Effector memory CD8-positive, alpha-beta T cell (primary cell): ENCODE data around the gene ZNF217.
A peak's percentile ranks its signal among the peaks of the same experiment; 100 is the strongest.
"Not testable (repeated sequence)": the region's sequence is repeated elsewhere in the genome, so short reads cannot be mapped to it uniquely, and the experiment has no call there.

ENCODE experiments used
- ATAC-seq: fragments of 150-1000 bp; cut with Tn5 transposase; replicated peaks from 2 replicates; pipeline ENCODE4 v1.10.0; 2021; ENCODE audit warnings: mild to moderate bottlenecking, moderate library complexity
- DNase-seq, 3 experiments: peaks; one replicate each; pipeline ENCODE4 v3.0.0; 2021
- H3K27ac Mint-ChIP-seq, 2 donors: one replicate each; pipeline ENCODE4 v1.8.0; 2022; ENCODE audit warnings: mild to moderate bottlenecking in 2 of 2, mixed read lengths in 2 of 2, moderate library complexity in 2 of 2
- H3K27me3 Mint-ChIP-seq, 2 donors: one replicate each; pipeline ENCODE4 v1.8.0; 2022; ENCODE audit warnings: mixed read lengths in 2 of 2
- H3K36me3 Mint-ChIP-seq: one replicate; pipeline ENCODE4 v1.8.0; 2022; ENCODE audit warnings: mild to moderate bottlenecking, moderate library complexity, mixed read lengths; ENCODE audit not compliant: insufficient read depth
- H3K4me1 Mint-ChIP-seq, 2 donors: one replicate each; pipeline ENCODE4 v1.8.0; 2022; ENCODE audit warnings: low read depth in 2 of 2, mixed read lengths in 2 of 2
- H3K4me3 Mint-ChIP-seq, 2 donors: one replicate each; pipeline ENCODE4 v1.8.0; 2022; ENCODE audit warnings: mild to moderate bottlenecking in 2 of 2, mixed read lengths in 2 of 2, moderate library complexity in 2 of 2
- H3K9me3 Mint-ChIP-seq, 2 donors: one replicate each; pipeline ENCODE4 v1.8.0; 2022; ENCODE audit warnings: mixed read lengths in 2 of 2
- total RNA-seq, 9 experiments: gene quantifications; one replicate each; lab custom pipeline; 2026; lab: John Stamatoyannopoulos, UW

ZNF217 gene
- 59.8 to 244 (median 154) reads per million in 9 experiments for total RNA-seq

- not testable (repeated sequence) for H3K27me3 Mint-ChIP-seq, H3K9me3 Mint-ChIP-seq
- Mint-ChIP-seq H3K36me3 (peaks cover 25% of the 10 kb centered on the region), H3K27ac (peak within 1 kb of the TSS; percentile 84 to 93), H3K4me3 (peak within 1 kb of the TSS; percentile 79 to 96), H3K4me1 (peaks cover 26 to 55% of the 10 kb centered on the region in 2 donors)
- peak; percentile 52 to 57 (median 54) for DNase-seq
- ATAC-seq, result peak; percentile 31
Measured at GRCh38 chr20:53593466-53594007, at the start of gene ZNF217. ZNF217 (minus strand) TSS chr20:53593839; CDS start chr20:53582826, 11,013 bp downstream.

GRCh38 chr20:53643031-53643832 lies 49.6 kb upstream of the ZNF217 start:
- no peaks in the 10 kb centered on the region for H3K27me3 Mint-ChIP-seq
- peaks cover 20 to 29% of the 10 kb centered on the region in 2 donors for H3K4me1 Mint-ChIP-seq
- H3K36me3 Mint-ChIP-seq, result peaks cover 7% of the 10 kb centered on the region

GRCh38 chr20:53642196-53643030 lies 48.8 kb upstream of the ZNF217 start:
- no peaks in the 10 kb centered on the region for H3K9me3 Mint-ChIP-seq
- no peaks in the 10 kb centered on the region for H3K27me3 Mint-ChIP-seq
- H3K4me3 Mint-ChIP-seq, result peak overlapping the region; percentile 74 to 79
- peak; percentile 17 to 38 (median 26) for DNase-seq
- peak; percentile 65 for ATAC-seq
- peak overlapping the region; percentile 93 to 95 for H3K27ac Mint-ChIP-seq
- peaks cover 20 to 29% of the 10 kb centered on the region in 2 donors for H3K4me1 Mint-ChIP-seq
- H3K36me3 Mint-ChIP-seq, result peaks cover 7% of the 10 kb centered on the region

More at GRCh38 chr20:53643031-53643832, 49.6 kb upstream of the ZNF217 start:
- DNase-seq, result peak; percentile 45 to 59 (median 51)
- no peaks in the 10 kb centered on the region for H3K9me3 Mint-ChIP-seq
- H3K27ac Mint-ChIP-seq, result peak overlapping the region; percentile 93 to 95
- H3K4me3 Mint-ChIP-seq, result peak overlapping the region; percentile 74 to 79
- ATAC-seq, result peak; percentile 96

GRCh38 chr20:53639647-53640440 lies 46.2 kb upstream of the ZNF217 start:
- no peaks in the 10 kb centered on the region for H3K27me3 Mint-ChIP-seq
- no peaks in the 10 kb centered on the region for H3K9me3 Mint-ChIP-seq
- ATAC-seq, result no peak
- no peak overlapping the region for H3K4me3 Mint-ChIP-seq
- peaks cover 9% of the 10 kb centered on the region for H3K36me3 Mint-ChIP-seq
- H3K4me1 Mint-ChIP-seq, result peaks cover 26 to 44% of the 10 kb centered on the region in 2 donors
- peak overlapping the region in 1 of 2 donors; percentile 93 for H3K27ac Mint-ChIP-seq
- no peak for DNase-seq

- Mint-ChIP-seq H3K27me3 (no peaks in the 10 kb centered on the region), H3K9me3 (no peaks in the 10 kb centered on the region), H3K27ac (no peak overlapping the region), H3K4me3 (no peak overlapping the region), H3K4me1 (peaks cover 24 to 41% of the 10 kb centered on the region in 2 donors), H3K36me3 (peaks cover 9% of the 10 kb centered on the region)
- DNase-seq, result no peak
- no peak for ATAC-seq
Measured at GRCh38 chr20:53639128-53639527, 45.5 kb upstream of the ZNF217 start.

- not testable (repeated sequence) for H3K27me3 Mint-ChIP-seq, ATAC-seq, H3K4me3 Mint-ChIP-seq, H3K36me3 Mint-ChIP-seq, DNase-seq, H3K9me3 Mint-ChIP-seq
- H3K27ac Mint-ChIP-seq, result peak overlapping the region in 1 of 2 donors; percentile 56
- H3K4me1 Mint-ChIP-seq, result peaks cover 14 to 31% of the 10 kb centered on the region in 2 donors
Measured at GRCh38 chr20:53637310-53637709, 43.7 kb upstream of the ZNF217 start.

- ATAC-seq (no peak), DNase-seq (no peak)
- H3K27ac Mint-ChIP-seq, result peak overlapping the region in 1 of 2 donors; percentile 79
- no peaks in the 10 kb centered on the region for H3K27me3 Mint-ChIP-seq
- peaks cover 6% of the 10 kb centered on the region for H3K36me3 Mint-ChIP-seq
- no peaks in the 10 kb centered on the region for H3K9me3 Mint-ChIP-seq
- no peak overlapping the region for H3K4me3 Mint-ChIP-seq
- peaks cover 11 to 27% of the 10 kb centered on the region in 2 donors for H3K4me1 Mint-ChIP-seq
Measured at GRCh38 chr20:53636540-53637097, 43.0 kb upstream of the ZNF217 start.

GRCh38 chr20:53635221-53635620 lies 41.6 kb upstream of the ZNF217 start:
- Mint-ChIP-seq H3K9me3 (no peaks in the 10 kb centered on the region), H3K27ac (peak overlapping the region; percentile 56 to 79), H3K27me3 (no peaks in the 10 kb centered on the region), H3K36me3 (peaks cover 2% of the 10 kb centered on the region), H3K4me1 (peaks cover 6 to 22% of the 10 kb centered on the region in 2 donors), H3K4me3 (no peak overlapping the region)
- no peak for DNase-seq
- ATAC-seq, result no peak

- DNase-seq, result no peak
- no peak for ATAC-seq
- peaks cover 6 to 15% of the 10 kb centered on the region in 2 donors for H3K4me1 Mint-ChIP-seq
- H3K4me3 Mint-ChIP-seq, result no peak overlapping the region
- no peaks in the 10 kb centered on the region for H3K27me3 Mint-ChIP-seq
- no peaks in the 10 kb centered on the region for H3K9me3 Mint-ChIP-seq
- peaks cover under 1% of the 10 kb centered on the region for H3K36me3 Mint-ChIP-seq
- no peak overlapping the region for H3K27ac Mint-ChIP-seq
Measured at GRCh38 chr20:53631909-53632662, 38.4 kb upstream of the ZNF217 start.

- Mint-ChIP-seq H3K4me1 (no peaks in the 10 kb centered on the region), H3K4me3 (no peak overlapping the region), H3K27me3 (no peaks in the 10 kb centered on the region), H3K27ac (no peak overlapping the region), H3K9me3 (no peaks in the 10 kb centered on the region), H3K36me3 (no peaks in the 10 kb centered on the region)
- DNase-seq (no peak), ATAC-seq (no peak)
Measured at GRCh38 chr20:53629436-53629835, 35.8 kb upstream of the ZNF217 start.

- not testable (repeated sequence) for H3K9me3 Mint-ChIP-seq, H3K27me3 Mint-ChIP-seq, H3K36me3 Mint-ChIP-seq, H3K4me1 Mint-ChIP-seq, ATAC-seq, H3K27ac Mint-ChIP-seq, H3K4me3 Mint-ChIP-seq, DNase-seq
Measured at GRCh38 chr20:53628758-53629157, 35.1 kb upstream of the ZNF217 start.

- no peaks in the 10 kb centered on the region for H3K9me3 Mint-ChIP-seq
- DNase-seq, result no peak
- H3K4me1 Mint-ChIP-seq, result peaks cover 4 to 7% of the 10 kb centered on the region in 2 donors
- no peak overlapping the region for H3K4me3 Mint-ChIP-seq
- H3K27me3 Mint-ChIP-seq, result no peaks in the 10 kb centered on the region
- no peak for ATAC-seq
- no peak overlapping the region for H3K27ac Mint-ChIP-seq
- H3K36me3 Mint-ChIP-seq, result no peaks in the 10 kb centered on the region
Measured at GRCh38 chr20:53628076-53628475, 34.4 kb upstream of the ZNF217 start.
